ENCODE data around the gene TWNK. TPM values are rescaled to one million over a fixed set of nuclear protein-coding genes. Genes with fewer than 3 reads are reported as not detected.
A peak's percentile ranks its signal among the peaks of the same experiment; 100 is the strongest.

The TWNK gene
- total and polyA plus RNA-seq, 2 experiments from 2014 or later: 12.2 to 29.4 TPM

DNA sequence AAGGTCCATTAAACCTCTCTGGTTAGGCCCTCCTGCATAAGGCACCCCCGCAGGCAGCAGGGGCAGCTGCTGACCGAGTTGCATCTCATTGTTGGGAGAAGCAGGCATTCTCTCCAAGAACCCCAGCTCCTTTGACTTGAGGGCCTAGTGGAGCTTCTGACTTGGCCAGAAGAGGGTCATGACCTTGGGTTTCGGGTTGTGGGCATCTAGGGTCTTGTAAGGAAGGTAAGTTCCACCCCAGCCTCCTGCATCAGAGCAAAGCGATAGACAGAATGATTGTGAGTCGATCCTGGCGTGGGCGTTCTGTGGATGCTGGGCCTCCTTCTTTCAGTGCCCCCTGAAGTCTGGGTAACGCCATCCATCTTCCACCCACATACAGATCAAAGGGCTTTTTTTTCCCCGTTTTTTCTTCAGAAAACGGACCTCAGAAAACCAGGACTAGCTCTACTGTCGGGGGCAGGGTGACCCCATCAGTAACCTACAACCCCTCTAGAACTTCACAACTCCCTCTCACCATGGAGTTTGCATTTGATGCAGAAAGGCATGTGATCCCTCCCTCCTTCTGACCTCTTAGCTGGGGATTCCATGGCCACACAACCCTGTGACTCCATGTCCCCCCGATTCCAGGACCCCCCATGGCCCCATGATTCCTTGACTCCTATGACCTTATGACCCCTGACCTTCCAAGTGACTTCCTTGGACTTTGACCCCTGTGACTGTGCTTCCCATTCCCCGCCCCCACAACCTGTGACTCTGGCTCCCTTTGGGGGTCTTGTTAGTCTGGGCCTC lies 15.0 kb upstream of the TWNK start:
- no peaks in the 10 kb centered on the region for H3K9me3 Mint-ChIP-seq
- Histone ChIP-seq H3K79me2 (replicated peaks; ENCODE audit: insufficient read depth) (no peaks in the 10 kb centered on the region), H2AFZ (no peak overlapping the region), H3K4me1 (ENCODE audit: insufficient read depth) (peaks cover 26% of the 10 kb centered on the region), H3K4me3 (no peak overlapping the region), H3F3A (replicated peaks; ENCODE audit: low read depth) (peaks cover 5% of the 10 kb centered on the region; the same call in 1 of the 2 replicates), H4K20me1 (replicated peaks; ENCODE audit: insufficient read depth) (no peaks in the 10 kb centered on the region), H3K9me2 (ENCODE audit: insufficient read depth) (no peaks in the 10 kb centered on the region), H3K36me3 (ENCODE audit: insufficient read depth) (no peaks in the 10 kb centered on the region), H3K27me3 (ENCODE audit: insufficient read depth) (no peaks in the 10 kb centered on the region), H3K27ac (ENCODE audit: low read depth) (no peak overlapping the region), H3K4me2 (no peak overlapping the region)
- H3K27ac Mint-ChIP-seq: peak overlapping the region; percentile 78
- no peak overlapping the region; the same call in 2 of the 3 replicates for H3K4me3 Mint-ChIP-seq
- ATAC-seq: no peak
- no peaks in the 10 kb centered on the region; the same call in 2 of the 3 replicates for H3K36me3 Mint-ChIP-seq (ENCODE audit: low read depth)
- DNase-seq (ENCODE audit: low spot score): no peak
- no peak for TF ChIP-seq EZH2 (IDR thresholded peaks at IDR 0.05; ENCODE audit: low read depth, unreplicated experiment)
- peaks cover 15% of the 10 kb centered on the region for H3K27me3 Mint-ChIP-seq (ENCODE audit: insufficient read depth, low read depth, poor library complexity)
- H3K4me1 Mint-ChIP-seq: peaks cover 38% of the 10 kb centered on the region

DNA sequence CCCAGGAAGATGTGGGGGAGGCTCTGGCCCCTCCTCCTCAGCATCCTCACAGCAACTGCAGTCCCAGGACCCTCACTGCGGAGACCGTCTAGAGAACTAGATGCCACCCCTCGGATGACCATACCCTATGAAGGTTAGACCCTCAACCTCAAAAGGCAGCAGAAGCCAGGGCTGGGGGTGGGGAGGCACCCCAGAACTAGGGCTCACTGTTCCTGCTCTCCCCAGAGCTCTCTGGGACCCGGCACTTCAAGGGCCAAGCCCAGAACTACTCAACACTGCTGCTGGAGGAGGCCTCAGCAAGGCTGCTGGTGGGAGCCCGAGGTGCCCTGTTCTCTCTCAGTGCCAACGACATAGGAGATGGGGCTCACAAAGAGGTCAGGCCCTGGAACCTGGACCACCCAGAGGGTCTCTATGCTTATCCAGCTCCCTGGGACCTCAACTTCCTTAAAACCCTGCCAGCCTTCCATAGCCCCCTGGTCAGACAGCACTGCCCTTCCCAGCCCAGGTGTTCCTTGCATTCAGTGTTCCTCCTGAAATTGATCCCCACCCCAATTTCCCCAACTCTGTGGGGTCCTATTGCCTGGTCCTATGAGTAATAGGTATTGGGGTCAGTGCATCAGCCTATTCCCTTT lies 14.3 kb upstream of the TWNK start:
- no peaks in the 10 kb centered on the region; the same call in 2 of the 3 replicates for H3K36me3 Mint-ChIP-seq (ENCODE audit: low read depth)
- peak overlapping the region; percentile 78 for H3K27ac Mint-ChIP-seq
- H3K36me3 ChIP-seq (ENCODE audit: insufficient read depth): no peaks in the 10 kb centered on the region
- ATAC-seq: no peak
- H2AFZ ChIP-seq: no peak overlapping the region
- no peaks in the 10 kb centered on the region for H3K9me3 Mint-ChIP-seq
- H3K27me3 Mint-ChIP-seq (ENCODE audit: insufficient read depth, low read depth, poor library complexity): peaks cover 15% of the 10 kb centered on the region
- H3K4me1 ChIP-seq (ENCODE audit: insufficient read depth): peaks cover 26% of the 10 kb centered on the region
- H3F3A ChIP-seq (replicated peaks; ENCODE audit: low read depth): peaks cover 5% of the 10 kb centered on the region; the same call in 1 of the 2 replicates
- no peaks in the 10 kb centered on the region for H3K27me3 ChIP-seq (ENCODE audit: insufficient read depth)
- DNase-seq (ENCODE audit: low spot score): no peak
- H3K4me3 Mint-ChIP-seq: no peak overlapping the region; the same call in 2 of the 3 replicates
- no peaks in the 10 kb centered on the region for H4K20me1 ChIP-seq (replicated peaks; ENCODE audit: insufficient read depth)
- no peaks in the 10 kb centered on the region for H3K9me2 ChIP-seq (ENCODE audit: insufficient read depth)
- no peaks in the 10 kb centered on the region for H3K79me2 ChIP-seq (replicated peaks; ENCODE audit: insufficient read depth)
- H3K4me2 ChIP-seq: no peak overlapping the region
- H3K4me1 Mint-ChIP-seq: peaks cover 36% of the 10 kb centered on the region
- H3K27ac ChIP-seq (ENCODE audit: low read depth): no peak overlapping the region
- no peak overlapping the region for H3K4me3 ChIP-seq
- TF ChIP-seq, protein P1, sequence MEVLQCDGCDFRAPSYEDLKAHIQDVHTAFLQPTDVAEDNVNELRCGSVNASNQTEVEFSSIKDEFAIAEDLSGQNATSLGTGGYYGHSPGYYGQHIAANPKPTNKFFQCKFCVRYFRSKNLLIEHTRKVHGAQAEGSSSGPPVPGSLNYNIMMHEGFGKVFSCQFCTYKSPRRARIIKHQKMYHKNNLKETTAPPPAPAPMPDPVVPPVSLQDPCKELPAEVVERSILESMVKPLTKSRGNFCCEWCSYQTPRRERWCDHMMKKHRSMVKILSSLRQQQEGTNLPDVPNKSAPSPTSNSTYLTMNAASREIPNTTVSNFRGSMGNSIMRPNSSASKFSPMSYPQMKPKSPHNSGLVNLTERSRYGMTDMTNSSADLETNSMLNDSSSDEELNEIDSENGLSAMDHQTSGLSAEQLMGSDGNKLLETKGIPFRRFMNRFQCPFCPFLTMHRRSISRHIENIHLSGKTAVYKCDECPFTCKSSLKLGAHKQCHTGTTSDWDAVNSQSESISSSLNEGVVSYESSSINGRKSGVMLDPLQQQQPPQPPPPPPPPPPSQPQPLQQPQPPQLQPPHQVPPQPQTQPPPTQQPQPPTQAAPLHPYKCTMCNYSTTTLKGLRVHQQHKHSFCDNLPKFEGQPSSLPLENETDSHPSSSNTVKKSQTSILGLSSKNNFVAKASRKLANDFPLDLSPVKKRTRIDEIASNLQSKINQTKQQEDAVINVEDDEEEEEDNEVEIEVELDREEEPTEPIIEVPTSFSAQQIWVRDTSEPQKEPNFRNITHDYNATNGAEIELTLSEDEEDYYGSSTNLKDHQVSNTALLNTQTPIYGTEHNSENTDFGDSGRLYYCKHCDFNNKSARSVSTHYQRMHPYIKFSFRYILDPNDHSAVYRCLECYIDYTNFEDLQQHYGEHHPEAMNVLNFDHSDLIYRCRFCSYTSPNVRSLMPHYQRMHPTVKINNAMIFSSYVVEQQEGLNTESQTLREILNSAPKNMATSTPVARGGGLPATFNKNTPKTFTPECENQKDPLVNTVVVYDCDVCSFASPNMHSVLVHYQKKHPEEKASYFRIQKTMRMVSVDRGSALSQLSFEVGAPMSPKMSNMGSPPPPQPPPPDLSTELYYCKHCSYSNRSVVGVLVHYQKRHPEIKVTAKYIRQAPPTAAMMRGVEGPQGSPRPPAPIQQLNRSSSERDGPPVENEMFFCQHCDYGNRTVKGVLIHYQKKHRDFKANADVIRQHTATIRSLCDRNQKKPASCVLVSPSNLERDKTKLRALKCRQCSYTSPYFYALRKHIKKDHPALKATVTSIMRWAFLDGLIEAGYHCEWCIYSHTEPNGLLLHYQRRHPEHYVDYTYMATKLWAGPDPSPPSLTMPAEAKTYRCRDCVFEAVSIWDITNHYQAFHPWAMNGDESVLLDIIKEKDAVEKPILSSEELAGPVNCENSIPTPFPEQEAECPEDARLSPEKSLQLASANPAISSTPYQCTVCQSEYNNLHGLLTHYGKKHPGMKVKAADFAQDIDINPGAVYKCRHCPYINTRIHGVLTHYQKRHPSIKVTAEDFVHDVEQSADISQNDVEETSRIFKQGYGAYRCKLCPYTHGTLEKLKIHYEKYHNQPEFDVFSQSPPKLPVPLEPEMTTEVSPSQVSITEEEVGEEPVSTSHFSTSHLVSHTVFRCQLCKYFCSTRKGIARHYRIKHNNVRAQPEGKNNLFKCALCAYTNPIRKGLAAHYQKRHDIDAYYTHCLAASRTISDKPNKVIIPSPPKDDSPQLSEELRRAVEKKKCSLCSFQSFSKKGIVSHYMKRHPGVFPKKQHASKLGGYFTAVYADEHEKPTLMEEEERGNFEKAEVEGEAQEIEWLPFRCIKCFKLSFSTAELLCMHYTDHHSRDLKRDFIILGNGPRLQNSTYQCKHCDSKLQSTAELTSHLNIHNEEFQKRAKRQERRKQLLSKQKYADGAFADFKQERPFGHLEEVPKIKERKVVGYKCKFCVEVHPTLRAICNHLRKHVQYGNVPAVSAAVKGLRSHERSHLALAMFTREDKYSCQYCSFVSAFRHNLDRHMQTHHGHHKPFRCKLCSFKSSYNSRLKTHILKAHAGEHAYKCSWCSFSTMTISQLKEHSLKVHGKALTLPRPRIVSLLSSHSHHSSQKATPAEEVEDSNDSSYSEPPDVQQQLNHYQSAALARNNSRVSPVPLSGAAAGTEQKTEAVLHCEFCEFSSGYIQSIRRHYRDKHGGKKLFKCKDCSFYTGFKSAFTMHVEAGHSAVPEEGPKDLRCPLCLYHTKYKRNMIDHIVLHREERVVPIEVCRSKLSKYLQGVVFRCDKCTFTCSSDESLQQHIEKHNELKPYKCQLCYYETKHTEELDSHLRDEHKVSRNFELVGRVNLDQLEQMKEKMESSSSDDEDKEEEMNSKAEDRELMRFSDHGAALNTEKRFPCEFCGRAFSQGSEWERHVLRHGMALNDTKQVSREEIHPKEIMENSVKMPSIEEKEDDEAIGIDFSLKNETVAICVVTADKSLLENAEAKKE (CRISPR knock-in tag; IDR thresholded peaks at IDR 0.05): no peak
- no peak for TF ChIP-seq NANOG (IDR thresholded peaks at IDR 0.05; ENCODE audit: borderline replicate concordance)
- TF ChIP-seq CREB1 (CRISPR knock-in tag; IDR thresholded peaks at IDR 0.05; ENCODE audit: low read depth): no peak
- TF ChIP-seq, protein P2, sequence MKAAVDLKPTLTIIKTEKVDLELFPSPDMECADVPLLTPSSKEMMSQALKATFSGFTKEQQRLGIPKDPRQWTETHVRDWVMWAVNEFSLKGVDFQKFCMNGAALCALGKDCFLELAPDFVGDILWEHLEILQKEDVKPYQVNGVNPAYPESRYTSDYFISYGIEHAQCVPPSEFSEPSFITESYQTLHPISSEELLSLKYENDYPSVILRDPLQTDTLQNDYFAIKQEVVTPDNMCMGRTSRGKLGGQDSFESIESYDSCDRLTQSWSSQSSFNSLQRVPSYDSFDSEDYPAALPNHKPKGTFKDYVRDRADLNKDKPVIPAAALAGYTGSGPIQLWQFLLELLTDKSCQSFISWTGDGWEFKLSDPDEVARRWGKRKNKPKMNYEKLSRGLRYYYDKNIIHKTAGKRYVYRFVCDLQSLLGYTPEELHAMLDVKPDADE (IDR thresholded peaks at IDR 0.05): no peak
- TF ChIP-seq STAT1 (IDR thresholded peaks at IDR 0.05; ENCODE audit: unreplicated experiment): no peak
- no peak for TF ChIP-seq JUNB (IDR thresholded peaks at IDR 0.05; ENCODE audit: unreplicated experiment)
- no peak for TF ChIP-seq EZH2 (IDR thresholded peaks at IDR 0.05; ENCODE audit: low read depth, unreplicated experiment)
- TF ChIP-seq POLR2AphosphoS5 (IDR thresholded peaks at IDR 0.05; ENCODE audit: low read depth): no peak
- no peak for TF ChIP-seq ZNF331 (CRISPR knock-in tag; IDR thresholded peaks at IDR 0.05; ENCODE audit: low read depth)
- TF ChIP-seq, protein P3, sequence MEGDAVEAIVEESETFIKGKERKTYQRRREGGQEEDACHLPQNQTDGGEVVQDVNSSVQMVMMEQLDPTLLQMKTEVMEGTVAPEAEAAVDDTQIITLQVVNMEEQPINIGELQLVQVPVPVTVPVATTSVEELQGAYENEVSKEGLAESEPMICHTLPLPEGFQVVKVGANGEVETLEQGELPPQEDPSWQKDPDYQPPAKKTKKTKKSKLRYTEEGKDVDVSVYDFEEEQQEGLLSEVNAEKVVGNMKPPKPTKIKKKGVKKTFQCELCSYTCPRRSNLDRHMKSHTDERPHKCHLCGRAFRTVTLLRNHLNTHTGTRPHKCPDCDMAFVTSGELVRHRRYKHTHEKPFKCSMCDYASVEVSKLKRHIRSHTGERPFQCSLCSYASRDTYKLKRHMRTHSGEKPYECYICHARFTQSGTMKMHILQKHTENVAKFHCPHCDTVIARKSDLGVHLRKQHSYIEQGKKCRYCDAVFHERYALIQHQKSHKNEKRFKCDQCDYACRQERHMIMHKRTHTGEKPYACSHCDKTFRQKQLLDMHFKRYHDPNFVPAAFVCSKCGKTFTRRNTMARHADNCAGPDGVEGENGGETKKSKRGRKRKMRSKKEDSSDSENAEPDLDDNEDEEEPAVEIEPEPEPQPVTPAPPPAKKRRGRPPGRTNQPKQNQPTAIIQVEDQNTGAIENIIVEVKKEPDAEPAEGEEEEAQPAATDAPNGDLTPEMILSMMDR (conservative IDR thresholded peaks at IDR 0.05; ENCODE audit: low read depth in 2 of 2): no peak
- TF ChIP-seq ZNF114 (CRISPR knock-in tag; IDR thresholded peaks at IDR 0.05): no peak

All from GM23338 (cell line).